HG02884 (cell line): ENCODE results near the gene DLG1.

ENCODE experiments used
- ATAC-seq: cut with Tn5 transposase; IDR thresholded peaks from one replicate; pipeline ENCODE4 v1.9.1; 2021; ENCODE audit warnings: mild to moderate bottlenecking, moderate library complexity; ENCODE audit not compliant: unreplicated experiment

The DLG1 gene

GRCh38 chr3:197021729-197022404, 276.5 kb downstream of the DLG1 start:
- ATAC-seq = no peak

GRCh38 chr3:197021231-197021630, 277.2 kb downstream of the DLG1 start:
- no peak for ATAC-seq

GRCh38 chr3:197019535-197019934, 278.9 kb downstream of the DLG1 start:
- no peak for ATAC-seq

- no peak for ATAC-seq
These were observed 279.4 kb downstream of the DLG1 start for GRCh38 chr3:197019021-197019420.

GRCh38 chr3:197017003-197017402, 281.4 kb downstream of the DLG1 start:
- ATAC-seq = no peak

- ATAC-seq = no peak
These were observed 282.3 kb downstream of the DLG1 start for GRCh38 chr3:197015790-197016736.

- ATAC-seq = no peak
These were observed 283.4 kb downstream of the DLG1 start for GRCh38 chr3:197014942-197015575.

GRCh38 chr3:197014024-197014423, 284.4 kb downstream of the DLG1 start:
- ATAC-seq = no peak

- no peak for ATAC-seq
These were observed 285.9 kb downstream of the DLG1 start for GRCh38 chr3:197012540-197012883.

GRCh38 chr3:197011780-197012539, 286.5 kb downstream of the DLG1 start:
- no peak for ATAC-seq

- ATAC-seq = no peak
These were observed 287.7 kb downstream of the DLG1 start for GRCh38 chr3:197010556-197011351.

GRCh38 chr3:197009532-197010019, 288.8 kb downstream of the DLG1 start:
- ATAC-seq = no peak

GRCh38 chr3:197008436-197009209, 289.8 kb downstream of the DLG1 start:
- no peak for ATAC-seq

GRCh38 chr3:197007953-197008352, 290.5 kb downstream of the DLG1 start:
- ATAC-seq = no peak

- no peak for ATAC-seq
These were observed 291.0 kb downstream of the DLG1 start for GRCh38 chr3:197007296-197007940.

- ATAC-seq = no peak
These were observed 291.6 kb downstream of the DLG1 start for GRCh38 chr3:197006860-197007259.

- no peak for ATAC-seq
These were observed 292.0 kb downstream of the DLG1 start for GRCh38 chr3:197006446-197006845.

- peak; percentile 10 for ATAC-seq
These were observed 294.7 kb downstream of the DLG1 start for GRCh38 chr3:197003461-197004385.
